22Rv1 (cell line): ENCODE results near the gene ART3.

ENCODE experiments used
- H3K27ac ChIP-seq: fragments of 450-650 bp; 2 replicates; pipeline ENCODE4 v1.5.1; 2017
- CTCF ChIP-seq: fragments of 450-650 bp; IDR thresholded peaks from 2 replicates; pipeline ENCODE4 v1.5.1; 2017; ENCODE audit warnings: mild to moderate bottlenecking
- ZFX ChIP-seq: fragments of 450-650 bp; IDR thresholded peaks from 2 replicates; pipeline ENCODE4 v1.6.1; 2017; ENCODE audit warnings: antibody characterized with exemption, borderline replicate concordance

ART3 gene

GRCh38 chr4:76096076-76096475, 21.6 kb downstream of the ART3 start:
- TF ChIP-seq ZFX: no peak
- no peak for TF ChIP-seq CTCF
- no peak overlapping the region for H3K27ac ChIP-seq

- H3K27ac ChIP-seq: no peak overlapping the region
- TF ChIP-seq ZFX: no peak
- TF ChIP-seq CTCF: no peak
Observed at GRCh38 chr4:76105652-76106051, 31.1 kb downstream of the ART3 start.

DNA sequence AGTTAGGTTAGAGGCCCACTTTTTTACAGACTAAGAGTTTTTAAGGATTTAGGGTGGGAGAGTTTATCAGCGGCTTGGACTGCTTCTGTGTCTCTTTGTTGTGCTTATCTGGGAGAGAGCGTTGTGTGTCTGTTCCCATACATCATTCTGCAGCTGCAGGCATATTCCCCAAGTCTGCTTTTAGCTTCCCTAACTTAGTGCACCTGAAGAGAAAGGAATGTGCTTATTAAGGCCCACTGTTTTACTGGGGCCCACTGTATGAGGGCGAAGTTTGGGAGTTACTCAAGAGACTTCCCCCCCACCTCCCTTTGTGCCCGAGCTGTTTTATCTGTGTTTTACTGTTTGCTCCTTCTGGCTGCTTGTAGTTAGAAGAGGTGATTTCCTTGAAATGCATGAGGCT, 31.9 kb downstream of the ART3 start:
- no peak overlapping the region for H3K27ac ChIP-seq
- TF ChIP-seq ZFX: no peak
- no peak for TF ChIP-seq CTCF

- TF ChIP-seq ZFX (no peak), CTCF (no peak; the same call in 1 of the 2 replicates)
- no peak overlapping the region for H3K27ac ChIP-seq
Observed at GRCh38 chr4:76108467-76109181, 34.1 kb downstream of the ART3 start.

- no peak overlapping the region for H3K27ac ChIP-seq
- no peak for TF ChIP-seq CTCF
- no peak for TF ChIP-seq ZFX
Observed at GRCh38 chr4:76116821-76117220, 42.3 kb downstream of the ART3 start.

GRCh38 chr4:76117536-76117935, 43.0 kb downstream of the ART3 start:
- H3K27ac ChIP-seq: no peak overlapping the region
- TF ChIP-seq CTCF: no peak
- no peak for TF ChIP-seq ZFX

DNA sequence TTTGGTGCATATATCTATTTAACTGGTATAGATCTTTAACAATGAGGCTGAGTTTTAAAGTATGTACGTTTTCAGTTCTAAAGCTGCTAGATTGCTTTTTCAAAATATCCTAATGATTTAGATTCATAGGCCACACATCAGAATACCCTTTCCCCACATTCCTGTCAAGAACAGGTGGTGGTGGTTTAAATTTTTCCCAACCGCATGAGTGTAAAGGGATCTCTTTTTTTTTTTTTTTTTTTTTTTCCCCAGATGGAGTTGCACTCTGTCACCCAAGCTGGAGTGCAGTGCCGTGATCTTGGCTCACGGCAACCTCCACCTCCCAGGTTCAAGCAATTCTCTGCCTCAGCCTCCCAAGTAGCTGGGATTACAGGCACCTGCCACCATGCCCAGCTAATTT, 45.7 kb downstream of the ART3 start:
- no peak for TF ChIP-seq CTCF
- no peak for TF ChIP-seq ZFX
- no peak overlapping the region for H3K27ac ChIP-seq
